NB4 (cell line): Measurements from ENCODE around the gene COX6A1.

ENCODE experiments used
- CTCF ChIP-seq: IDR thresholded peaks from one replicate; pipeline ENCODE4 v1.5.1; 2012; ENCODE audit warnings: low read depth, low read length
- POLR2A ChIP-seq: IDR thresholded peaks from 2 replicates; pipeline ENCODE4 v1.6.1; 2011; ENCODE audit warnings: mild to moderate bottlenecking; ENCODE audit not compliant: insufficient read length; ENCODE audit errors: extremely low read depth

- TF ChIP-seq POLR2A (no peak), CTCF (no peak)
Measured at GRCh38 chr12:120438495-120439198, 734 bp downstream of the COX6A1 start.
